ENCODE data around the gene SEC22A.

DNA sequence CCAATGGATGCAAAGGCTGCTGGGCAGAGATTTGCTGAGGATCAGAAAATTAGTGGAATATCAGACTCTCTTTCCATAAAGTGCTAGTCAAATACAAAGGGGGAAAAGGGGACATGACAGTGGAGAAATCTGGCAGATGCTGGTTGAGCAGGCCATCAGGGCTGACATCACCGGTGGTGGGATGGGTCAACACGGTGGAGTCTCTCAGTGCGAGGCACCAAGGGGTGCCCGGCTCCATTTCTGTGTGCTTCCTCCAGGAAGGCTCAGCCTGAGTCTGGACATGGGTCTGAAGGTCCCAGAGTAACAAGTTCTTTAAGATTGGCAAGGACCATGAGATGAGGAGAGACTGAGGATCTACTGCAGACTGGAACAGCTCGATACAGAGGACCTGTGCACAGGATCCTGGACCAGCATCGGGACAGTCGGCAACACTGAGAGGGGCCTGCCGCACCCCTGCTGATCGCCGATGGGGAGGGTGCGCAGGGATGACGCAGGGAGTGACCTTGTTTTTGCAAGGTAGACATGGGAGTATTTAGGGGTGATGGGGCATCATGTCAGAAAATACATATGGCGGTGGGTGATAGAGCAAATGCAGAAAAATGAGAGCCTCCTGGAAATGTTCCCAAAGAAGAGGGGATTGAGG, 92.7 kb downstream of the SEC22A start:
- TF ChIP-seq SUZ12 (IDR thresholded peaks at IDR 0.05) (no peak), SP1 (IDR thresholded peaks at IDR 0.05) (no peak), BHLHE40 (IDR thresholded peaks at IDR 0.05; ENCODE audit: borderline replicate concordance) (no peak), FOXK2 (IDR thresholded peaks at IDR 0.05) (no peak), FOXM1 (IDR thresholded peaks at IDR 0.05; ENCODE audit: borderline replicate concordance) (no peak), FOXA1 (IDR thresholded peaks at IDR 0.05) (no peak), TARDBP (IDR thresholded peaks at IDR 0.05) (no peak), NFRKB (IDR thresholded peaks at IDR 0.05) (no peak), ELF4 (IDR thresholded peaks at IDR 0.05) (no peak), L3MBTL2 (conservative IDR thresholded peaks at IDR 0.05) (no peak), ZNF384 (IDR thresholded peaks at IDR 0.05) (no peak)
- TF ChIP-seq, protein P1, sequence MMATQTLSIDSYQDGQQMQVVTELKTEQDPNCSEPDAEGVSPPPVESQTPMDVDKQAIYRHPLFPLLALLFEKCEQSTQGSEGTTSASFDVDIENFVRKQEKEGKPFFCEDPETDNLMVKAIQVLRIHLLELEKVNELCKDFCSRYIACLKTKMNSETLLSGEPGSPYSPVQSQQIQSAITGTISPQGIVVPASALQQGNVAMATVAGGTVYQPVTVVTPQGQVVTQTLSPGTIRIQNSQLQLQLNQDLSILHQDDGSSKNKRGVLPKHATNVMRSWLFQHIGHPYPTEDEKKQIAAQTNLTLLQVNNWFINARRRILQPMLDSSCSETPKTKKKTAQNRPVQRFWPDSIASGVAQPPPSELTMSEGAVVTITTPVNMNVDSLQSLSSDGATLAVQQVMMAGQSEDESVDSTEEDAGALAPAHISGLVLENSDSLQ (IDR thresholded peaks at IDR 0.05): no peak

All from HEK293T (cell line).